ENCODE measurements around the gene GAS2.

GAS2 gene

GRCh38 chr11:22787551-22788162 lies 121.2 kb downstream of the GAS2 start:
- TF ChIP-seq CTCF (conservative IDR thresholded peaks at IDR 0.05; ENCODE audit: control insufficient read depth, insufficient read depth, low read depth, low read length), result peak; percentile 63
- no peak overlapping the region for H3K4me3 ChIP-seq (ENCODE audit: control insufficient read depth, low read depth, low read length)
- peak; percentile 36 for DNase-seq (ENCODE audit: low read depth)

GRCh38 chr11:22792497-22792896 lies 126.1 kb downstream of the GAS2 start:
- peak; percentile 33 for DNase-seq (ENCODE audit: low read depth)
- H3K4me3 ChIP-seq (ENCODE audit: control insufficient read depth, low read depth, low read length), result no peak overlapping the region
- no peak for TF ChIP-seq CTCF (conservative IDR thresholded peaks at IDR 0.05; ENCODE audit: control insufficient read depth, insufficient read depth, low read depth, low read length)

GRCh38 chr11:22795914-22796313 lies 129.5 kb downstream of the GAS2 start:
- no peak overlapping the region for H3K4me3 ChIP-seq (ENCODE audit: control insufficient read depth, low read depth, low read length)
- no peak for TF ChIP-seq CTCF (conservative IDR thresholded peaks at IDR 0.05; ENCODE audit: control insufficient read depth, insufficient read depth, low read depth, low read length)
- DNase-seq (ENCODE audit: low read depth), result no peak

- DNase-seq (ENCODE audit: low read depth), result no peak
- no peak overlapping the region for H3K4me3 ChIP-seq (ENCODE audit: control insufficient read depth, low read depth, low read length)
- no peak for TF ChIP-seq CTCF (conservative IDR thresholded peaks at IDR 0.05; ENCODE audit: control insufficient read depth, insufficient read depth, low read depth, low read length)
Measured at GRCh38 chr11:22797047-22797446, 130.6 kb downstream of the GAS2 start.

- TF ChIP-seq CTCF (conservative IDR thresholded peaks at IDR 0.05; ENCODE audit: control insufficient read depth, insufficient read depth, low read depth, low read length), result no peak
- H3K4me3 ChIP-seq (ENCODE audit: control insufficient read depth, low read depth, low read length), result no peak overlapping the region
- no peak for DNase-seq (ENCODE audit: low read depth)
Measured at GRCh38 chr11:22798901-22799300, 132.5 kb downstream of the GAS2 start.

GRCh38 chr11:22800482-22800881 lies 134.1 kb downstream of the GAS2 start:
- no peak overlapping the region for H3K4me3 ChIP-seq (ENCODE audit: control insufficient read depth, low read depth, low read length)
- DNase-seq (ENCODE audit: low read depth), result no peak
- no peak for TF ChIP-seq CTCF (conservative IDR thresholded peaks at IDR 0.05; ENCODE audit: control insufficient read depth, insufficient read depth, low read depth, low read length)

- H3K4me3 ChIP-seq (ENCODE audit: control insufficient read depth, low read depth, low read length), result no peak overlapping the region
- no peak for TF ChIP-seq CTCF (conservative IDR thresholded peaks at IDR 0.05; ENCODE audit: control insufficient read depth, insufficient read depth, low read depth, low read length)
- DNase-seq (ENCODE audit: low read depth), result no peak
Measured at GRCh38 chr11:22802861-22803260, 136.4 kb downstream of the GAS2 start.

All from fibroblast of mammary gland (primary cell).